GM04503 (cell line): ENCODE data around the gene GLRX.

Experiments used
- DNase-seq: peaks from one replicate; pipeline ENCODE4 v3.0.0-alpha.2; 2012; ENCODE audit warnings: low read depth

Gene GLRX

GRCh38 chr5:95780597-95780996 lies 41.9 kb downstream of the GLRX start:
- DNase-seq: no peak

GRCh38 chr5:95779611-95780010 lies 42.9 kb downstream of the GLRX start:
- no peak for DNase-seq

- DNase-seq: no peak
Measured at GRCh38 chr5:95778713-95779436, 43.7 kb downstream of the GLRX start.

- no peak for DNase-seq
Measured at GRCh38 chr5:95777441-95777840, 45.1 kb downstream of the GLRX start.

- no peak for DNase-seq
Measured at GRCh38 chr5:95773335-95774059, 49.0 kb downstream of the GLRX start.

- DNase-seq: no peak
Measured at GRCh38 chr5:95771892-95772291, 50.6 kb downstream of the GLRX start.

- no peak for DNase-seq
Measured at GRCh38 chr5:95770830-95771708, 51.5 kb downstream of the GLRX start.

GRCh38 chr5:95768731-95769130 lies 53.8 kb downstream of the GLRX start:
- no peak for DNase-seq

- no peak for DNase-seq
Measured at GRCh38 chr5:95763941-95764340, 58.6 kb downstream of the GLRX start.
